HG02678 (cell line): ENCODE results near the gene SLC2A9.
A peak's percentile ranks its signal among the peaks of the same experiment; 100 is the strongest.

Experiments used
- ATAC-seq: cut with Tn5 transposase; IDR thresholded peaks from one replicate; pipeline ENCODE4 v1.9.1; 2021; ENCODE audit warnings: mild to moderate bottlenecking, moderate library complexity; ENCODE audit not compliant: unreplicated experiment

The SLC2A9 gene

DNA sequence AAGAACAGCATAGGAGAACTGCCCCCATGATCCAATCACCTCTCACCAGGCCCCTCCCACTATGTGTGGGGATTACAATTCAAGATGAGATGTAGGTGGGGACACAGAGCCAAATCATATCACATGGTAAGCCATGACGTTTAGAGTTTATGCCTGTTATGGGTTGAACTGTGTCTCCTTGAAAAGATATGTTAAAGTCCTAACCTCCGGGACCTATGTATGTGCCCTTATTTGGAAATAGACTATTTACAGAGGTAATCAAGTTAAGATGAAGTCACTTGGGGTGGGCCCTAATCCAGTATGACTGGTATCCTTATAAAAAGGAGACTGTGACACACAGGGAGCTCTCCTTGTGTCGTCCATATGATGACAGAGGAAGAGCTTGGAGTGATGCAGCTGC lies 25.2 kb upstream of the SLC2A9 start:
- ATAC-seq = no peak

DNA sequence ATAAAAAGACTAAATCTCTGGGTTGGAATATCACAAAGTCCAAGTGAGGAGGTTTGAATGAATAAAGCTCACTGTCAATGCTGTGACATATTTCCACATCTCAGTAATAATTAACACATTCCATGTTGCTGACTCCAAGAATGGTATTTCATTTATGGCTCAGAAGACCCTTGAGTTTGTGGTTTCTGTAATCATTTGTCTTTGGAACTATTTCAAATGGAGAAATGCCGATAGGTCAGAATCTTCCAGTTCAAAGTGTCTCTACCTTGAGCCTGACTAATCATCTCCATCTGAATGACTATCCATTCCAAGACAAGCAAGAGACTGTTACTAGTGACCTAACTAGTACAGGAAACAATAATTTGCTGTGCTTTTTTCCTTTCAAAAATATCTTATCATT lies 24.2 kb upstream of the SLC2A9 start:
- no peak for ATAC-seq

DNA sequence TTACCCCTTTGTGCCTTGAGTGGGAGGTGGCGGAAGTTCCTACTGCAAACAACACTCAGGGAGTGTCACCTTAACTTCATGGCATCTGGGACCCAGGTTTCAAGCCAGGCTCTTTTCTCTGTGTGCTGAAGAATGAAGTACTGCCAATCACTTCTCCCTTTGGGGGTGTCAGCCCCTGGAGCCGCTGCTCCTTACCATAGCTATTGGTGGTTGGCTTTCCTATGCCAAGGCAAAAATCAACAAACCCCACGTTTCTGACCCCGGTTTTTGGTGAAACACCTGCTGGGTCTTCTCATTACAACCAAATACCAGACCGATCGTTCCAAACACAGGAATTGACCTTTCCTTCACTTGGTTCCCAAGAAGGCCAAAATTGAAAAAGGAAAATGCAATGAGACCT lies 19.7 kb upstream of the SLC2A9 start:
- no peak for ATAC-seq

DNA sequence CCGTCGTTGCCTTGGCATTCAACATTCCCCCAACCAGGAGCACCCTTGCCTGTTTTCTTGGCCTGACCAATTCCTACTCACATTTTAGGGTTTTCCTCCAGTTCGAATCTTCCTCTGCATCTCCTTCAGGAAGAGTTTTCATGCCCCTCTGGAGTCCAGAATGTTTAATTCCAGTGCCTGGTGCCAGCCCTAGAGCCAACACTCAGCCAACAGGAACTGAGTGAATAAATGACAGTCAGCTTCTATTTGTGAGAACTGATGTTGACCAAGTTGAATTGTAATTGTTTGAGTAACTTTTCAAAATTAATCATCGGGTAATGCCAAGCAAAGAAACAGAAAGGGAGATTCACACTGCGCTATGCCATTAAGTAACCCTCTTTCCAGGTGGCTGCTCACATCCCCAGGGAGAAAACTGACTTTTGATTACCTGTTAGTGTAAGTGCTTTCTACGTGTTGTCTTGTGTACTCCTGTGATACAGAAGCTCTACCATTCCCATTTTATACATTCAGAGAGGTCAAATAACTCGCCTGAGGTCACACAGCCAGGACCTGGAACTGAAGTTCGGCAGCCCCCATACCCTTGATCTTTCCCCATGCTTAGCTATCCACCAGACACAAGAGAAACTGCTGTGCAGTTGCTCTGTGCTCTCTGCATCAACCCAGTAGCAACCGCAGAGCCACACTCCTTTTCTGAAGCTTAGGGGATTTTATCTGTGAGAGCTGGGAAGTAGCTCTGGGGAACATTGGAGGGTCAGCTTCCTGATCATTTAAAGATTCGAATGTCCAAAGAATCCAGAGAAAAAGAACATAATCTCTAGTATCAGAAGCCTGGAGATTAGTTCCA lies 19.0 kb upstream of the SLC2A9 start:
- ATAC-seq = no peak

DNA sequence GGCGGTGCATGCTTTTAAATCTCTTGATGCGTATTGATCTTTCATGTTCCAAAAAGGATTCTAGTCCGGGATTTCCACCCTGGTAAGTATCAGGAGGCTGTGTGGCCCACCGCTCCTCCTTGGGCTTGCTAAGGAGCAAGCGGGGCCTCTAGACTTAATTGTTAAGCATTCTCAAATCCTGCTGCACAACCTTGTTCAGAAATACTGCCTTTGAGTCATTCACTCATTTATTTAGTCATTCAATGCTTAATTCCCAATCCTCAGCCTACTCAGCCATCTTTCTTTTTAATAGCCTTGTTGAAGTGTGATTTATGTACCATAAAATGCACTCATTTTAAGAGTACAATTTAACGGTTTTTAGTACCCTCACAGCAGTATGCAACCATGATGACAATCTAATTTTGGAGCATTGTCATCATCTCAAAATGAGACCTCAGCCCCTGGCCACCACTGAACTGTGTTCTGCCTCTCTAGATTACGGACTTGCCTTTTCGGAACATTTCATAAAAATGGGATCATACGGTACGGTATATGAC lies 15.6 kb upstream of the SLC2A9 start:
- no peak for ATAC-seq

DNA sequence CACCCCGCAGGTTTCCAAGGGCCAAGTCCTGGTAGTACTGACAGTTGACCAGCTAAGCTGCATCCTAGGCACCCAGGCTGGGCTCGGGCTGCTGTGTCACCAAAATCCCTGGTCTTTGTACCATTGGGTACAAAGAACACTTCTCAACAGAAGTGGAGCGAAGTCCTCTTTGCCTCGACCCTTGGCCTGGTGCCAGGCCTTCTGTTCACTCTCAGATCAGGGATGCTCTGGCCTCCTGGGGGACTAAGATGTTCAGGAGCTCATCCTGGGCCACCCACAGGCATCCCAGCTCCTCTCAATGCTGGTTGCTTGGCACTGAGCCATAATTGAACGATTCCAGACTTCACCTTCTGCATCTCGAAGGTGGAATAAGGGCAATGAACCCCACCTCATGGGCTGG lies 13.8 kb upstream of the SLC2A9 start:
- no peak for ATAC-seq

DNA sequence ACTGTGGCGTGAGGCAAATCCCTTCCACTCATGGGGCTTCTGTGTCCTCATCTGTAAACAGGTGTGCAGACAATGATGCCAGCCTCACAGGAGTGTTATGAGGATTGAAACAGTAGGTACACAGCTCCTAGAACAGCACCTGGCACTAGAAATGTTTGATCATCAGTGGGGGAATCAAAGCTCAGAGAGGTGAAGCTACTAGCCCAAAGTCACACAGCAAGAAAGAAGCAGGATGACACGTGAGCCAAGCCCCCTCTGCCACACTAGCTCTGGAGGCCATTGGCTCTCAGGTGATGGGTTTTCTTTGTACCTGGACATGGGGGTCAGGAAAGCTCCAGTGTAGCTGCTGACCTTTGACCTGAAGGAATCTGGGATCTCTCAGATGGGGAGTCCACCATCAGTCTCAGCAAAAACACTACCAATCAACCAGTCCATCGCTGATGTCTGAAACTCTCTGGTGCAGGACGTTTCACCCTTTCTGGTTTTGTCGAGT lies 13.4 kb upstream of the SLC2A9 start:
- ATAC-seq = no peak

DNA sequence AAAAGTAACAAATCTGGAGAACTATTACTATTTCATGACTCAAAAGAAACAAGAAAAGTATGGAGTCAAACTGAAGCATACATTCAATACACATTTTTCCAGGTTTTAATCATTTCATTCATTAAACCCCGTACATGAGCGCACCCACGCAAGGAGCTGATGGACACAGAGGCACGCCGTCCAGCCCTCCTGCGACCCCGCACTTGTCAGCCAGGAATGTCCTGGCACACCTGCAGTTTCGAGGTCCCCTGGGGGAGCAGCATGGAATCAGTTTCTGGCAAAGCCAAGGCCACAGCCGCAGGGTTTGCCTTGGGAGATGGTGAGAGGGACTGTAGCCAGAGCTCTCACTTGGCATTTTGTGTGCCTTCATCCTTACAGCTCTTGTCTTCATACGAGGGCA lies 12.8 kb upstream of the SLC2A9 start:
- no peak for ATAC-seq

DNA sequence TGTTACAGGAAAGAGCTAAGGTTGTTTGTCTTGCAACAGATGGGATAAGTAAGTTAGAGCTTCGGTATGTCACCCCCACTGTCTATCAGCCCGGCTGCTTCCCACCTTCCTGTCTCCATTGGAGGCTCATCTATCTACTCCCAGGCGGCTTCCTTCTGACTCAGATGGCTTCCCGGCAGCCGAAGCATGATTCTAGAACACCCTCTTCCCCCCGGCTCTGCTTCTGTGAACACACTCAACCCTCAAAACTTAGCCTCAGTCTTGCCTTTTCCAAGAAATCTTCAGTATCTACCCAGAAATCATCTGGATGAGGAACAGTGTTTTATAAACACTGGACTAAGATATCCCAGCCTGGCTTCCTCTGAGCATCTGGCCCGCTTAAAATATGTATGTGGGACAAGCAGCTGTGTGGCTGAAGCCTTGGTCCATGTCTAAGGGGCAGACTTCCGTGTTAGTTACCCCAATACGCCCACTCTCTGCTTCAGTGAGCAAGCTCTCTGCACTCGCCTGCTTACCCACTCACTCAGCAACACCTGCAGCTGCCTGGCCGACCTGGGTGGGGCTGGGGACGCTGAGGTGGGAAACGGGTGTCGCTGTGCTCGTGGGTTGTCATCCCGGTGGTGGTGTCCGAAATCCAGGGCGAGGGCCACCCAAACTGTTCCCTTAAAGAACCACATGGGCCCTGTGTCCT lies 12.0 kb upstream of the SLC2A9 start:
- peak; percentile 76 for ATAC-seq

DNA sequence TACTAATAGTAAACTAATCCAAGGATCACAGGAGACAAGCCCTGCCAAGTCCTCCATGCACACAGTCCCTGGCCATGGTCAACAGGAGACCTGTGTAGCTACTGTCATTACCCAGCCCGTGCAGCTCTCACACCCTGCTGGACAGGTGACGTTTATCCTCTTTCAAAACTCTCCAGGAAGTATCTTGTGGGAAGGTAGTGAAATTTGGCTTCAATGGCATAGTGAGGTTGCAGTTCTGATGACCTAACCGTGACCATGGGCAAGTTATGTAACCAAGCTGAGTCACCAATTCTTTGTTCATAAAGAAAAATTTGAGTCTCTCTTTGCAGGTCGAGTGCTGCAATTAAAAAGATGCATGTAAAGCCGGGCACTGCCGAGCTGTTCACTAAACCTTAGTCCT lies 11.3 kb upstream of the SLC2A9 start:
- ATAC-seq = no peak

DNA sequence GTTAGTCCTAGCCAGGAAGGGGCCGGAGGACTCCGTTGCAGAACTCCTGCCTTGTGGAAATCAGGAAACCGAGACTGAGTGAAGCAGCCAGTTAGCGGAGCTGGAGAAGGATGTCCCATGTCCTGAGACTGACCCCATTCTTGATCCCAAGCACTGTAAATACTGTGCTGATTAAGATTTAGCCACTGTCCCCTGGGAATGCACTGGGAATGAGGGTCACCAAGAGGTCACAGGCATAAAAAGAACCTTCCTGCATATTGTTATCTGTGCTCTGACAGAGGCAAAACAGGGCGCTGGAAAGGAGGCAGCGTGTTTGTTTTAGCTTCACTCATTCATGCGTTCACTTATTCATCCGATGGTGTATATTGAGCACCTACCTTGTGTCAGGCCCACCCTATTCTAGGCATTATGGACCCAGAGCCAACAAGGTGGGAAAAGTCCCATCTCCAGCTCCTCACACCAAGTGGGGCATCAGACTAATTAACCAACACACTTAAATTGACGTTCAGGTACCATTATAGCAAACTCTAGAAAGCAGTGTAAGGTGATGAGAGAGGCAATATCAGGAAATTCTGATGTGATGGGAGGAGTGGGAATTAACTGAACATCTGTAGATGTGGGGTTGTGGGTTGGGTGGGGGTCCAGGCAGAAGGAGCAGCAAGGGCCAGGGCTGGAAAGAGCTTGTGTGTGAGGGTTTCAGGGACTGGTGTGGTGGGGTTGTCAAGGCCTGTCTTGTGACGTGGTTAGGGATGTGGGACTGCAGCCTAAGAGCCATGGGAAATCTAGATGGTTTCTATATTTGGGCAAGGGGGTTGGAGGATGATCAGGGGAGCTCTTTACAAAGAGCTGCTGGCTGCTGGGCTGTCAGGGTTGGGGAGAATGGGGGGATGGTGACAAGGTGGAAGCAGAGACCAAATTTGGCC lies 10.6 kb upstream of the SLC2A9 start:
- no peak for ATAC-seq

DNA sequence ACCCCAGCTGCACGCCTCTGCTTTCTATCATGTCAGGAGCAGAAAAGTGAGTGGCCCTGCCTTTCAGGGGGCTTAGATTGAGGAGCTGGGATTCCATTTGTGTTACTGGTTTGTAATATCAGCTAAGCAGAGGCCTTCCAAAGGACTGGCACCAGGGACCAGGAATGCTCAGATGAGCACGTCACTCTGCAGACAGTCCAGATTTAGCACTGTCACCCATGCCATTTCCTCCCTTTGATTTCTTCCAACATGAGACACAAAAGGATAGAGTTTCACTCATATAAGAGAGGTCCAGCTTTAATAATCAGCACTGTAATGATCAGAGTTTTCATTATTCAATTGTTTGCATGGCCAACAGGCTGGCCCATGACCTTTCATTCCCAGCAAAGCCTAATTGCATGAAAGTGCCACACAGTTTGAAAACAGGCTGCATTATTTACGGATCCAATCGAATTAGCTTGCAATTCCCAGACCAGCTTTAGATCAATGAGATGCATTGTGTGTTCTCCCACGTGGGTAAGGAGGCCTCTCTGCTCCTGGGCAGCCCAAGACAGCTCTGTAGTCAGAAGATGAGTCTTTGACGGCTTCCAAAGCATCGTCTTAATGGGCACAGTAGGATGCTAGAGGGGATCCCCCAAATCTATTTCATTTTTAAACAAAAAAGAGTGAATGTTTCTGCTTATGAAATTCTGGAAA lies 9.8 kb upstream of the SLC2A9 start:
- ATAC-seq = no peak

DNA sequence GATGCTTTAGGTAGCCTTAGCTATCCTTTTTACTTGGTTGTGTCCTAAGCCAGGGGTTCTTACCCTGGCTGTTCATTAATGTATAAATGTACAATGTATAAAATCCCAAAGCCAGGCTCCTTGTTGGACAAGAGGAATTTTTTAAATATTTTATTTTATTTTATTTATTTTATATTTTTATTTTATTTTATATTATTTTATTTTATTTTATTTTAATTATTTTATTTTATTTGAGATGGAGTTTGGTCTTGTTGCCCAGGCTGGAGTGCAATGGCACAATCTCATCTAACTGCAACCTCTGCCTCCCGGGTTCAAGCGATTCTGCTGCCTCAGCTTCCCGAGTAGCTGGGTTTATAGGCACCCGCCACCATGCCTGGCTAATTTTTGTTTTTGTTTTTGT lies 8.1 kb upstream of the SLC2A9 start:
- ATAC-seq = no peak

DNA sequence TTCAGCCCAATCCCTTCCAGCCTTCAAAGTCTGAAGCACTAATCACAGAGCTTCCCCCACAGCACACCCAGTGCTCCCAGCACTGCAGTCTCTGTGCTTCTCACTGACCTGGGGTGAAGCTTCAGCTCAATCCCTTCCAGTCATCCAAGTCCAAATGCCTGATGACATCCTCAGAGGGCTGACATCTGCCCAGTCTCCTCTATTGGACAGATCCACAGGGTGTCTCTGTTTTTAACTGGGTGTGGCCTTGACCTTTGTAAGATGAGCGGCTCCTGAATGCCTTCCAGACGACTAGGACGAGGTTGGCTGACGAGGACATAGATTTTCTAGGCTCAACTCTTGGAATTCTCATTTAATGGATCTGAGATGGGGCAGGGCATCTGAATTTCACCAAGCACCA lies 7.6 kb upstream of the SLC2A9 start:
- no peak for ATAC-seq

DNA sequence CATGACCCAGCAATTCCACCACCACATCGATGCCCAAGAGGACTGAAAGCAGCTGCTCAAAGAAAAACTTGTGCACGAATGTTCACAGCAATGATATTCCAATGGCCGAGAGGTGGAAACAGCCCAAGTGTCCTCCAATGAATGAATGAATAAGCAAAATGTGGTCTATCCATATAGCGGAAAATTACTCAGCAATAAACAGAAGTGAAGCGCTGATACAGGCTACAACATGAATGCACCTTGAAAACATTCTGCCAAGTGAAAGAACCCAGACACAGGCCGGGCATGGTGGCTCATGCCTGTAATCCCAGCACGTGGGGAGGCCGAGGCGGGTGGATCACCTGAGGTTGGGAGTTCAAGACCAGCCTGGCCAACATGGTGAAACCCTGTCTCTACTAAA lies 5.2 kb upstream of the SLC2A9 start:
- no peak for ATAC-seq

DNA sequence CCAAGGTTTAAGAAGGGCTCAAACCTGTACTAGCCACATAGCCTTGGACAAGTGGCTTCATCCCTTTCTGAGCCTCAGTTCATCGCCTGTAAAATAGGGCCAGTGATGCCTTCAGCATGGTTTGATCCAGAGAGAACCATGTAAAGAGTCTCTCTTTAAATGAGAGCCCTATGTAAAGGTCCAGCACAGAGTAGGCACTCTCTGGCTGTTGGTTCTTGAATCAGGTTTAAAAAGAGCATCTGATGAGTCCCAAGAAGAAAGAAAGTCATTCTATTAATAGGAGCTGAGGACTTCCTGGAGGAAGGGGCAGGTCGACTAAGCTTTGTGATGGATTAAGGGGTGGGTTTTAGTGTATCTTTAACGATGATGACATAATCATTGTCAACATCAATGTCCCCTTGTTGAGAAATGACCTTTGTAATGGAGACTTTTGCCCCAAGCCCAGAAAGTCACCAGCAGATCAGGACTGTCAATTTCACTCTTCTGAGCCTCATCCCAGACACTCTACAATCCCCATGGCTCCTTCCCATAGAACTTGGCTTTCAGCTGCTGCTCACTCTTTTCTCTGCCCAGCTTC lies 4.0 kb upstream of the SLC2A9 start:
- no peak for ATAC-seq

DNA sequence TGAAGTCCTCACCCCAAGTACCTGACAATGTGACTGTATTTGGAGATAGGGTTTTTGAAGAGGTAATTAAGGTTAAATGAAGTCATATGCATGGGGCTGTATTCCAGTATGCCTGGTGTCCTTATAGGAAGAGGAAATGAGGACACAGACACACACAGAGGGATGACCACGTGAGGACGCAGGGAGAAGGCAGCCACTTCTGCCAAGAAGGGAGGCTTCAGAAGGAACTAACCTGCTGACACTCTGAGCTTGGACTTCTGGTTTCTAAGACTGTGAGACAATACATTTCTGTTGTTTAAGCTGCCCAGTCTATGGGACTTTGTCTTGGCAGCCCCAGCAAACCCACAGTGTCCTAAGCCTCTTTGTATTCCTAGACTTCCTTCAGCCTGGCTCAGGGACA lies 3.0 kb upstream of the SLC2A9 start:
- ATAC-seq = no peak

DNA sequence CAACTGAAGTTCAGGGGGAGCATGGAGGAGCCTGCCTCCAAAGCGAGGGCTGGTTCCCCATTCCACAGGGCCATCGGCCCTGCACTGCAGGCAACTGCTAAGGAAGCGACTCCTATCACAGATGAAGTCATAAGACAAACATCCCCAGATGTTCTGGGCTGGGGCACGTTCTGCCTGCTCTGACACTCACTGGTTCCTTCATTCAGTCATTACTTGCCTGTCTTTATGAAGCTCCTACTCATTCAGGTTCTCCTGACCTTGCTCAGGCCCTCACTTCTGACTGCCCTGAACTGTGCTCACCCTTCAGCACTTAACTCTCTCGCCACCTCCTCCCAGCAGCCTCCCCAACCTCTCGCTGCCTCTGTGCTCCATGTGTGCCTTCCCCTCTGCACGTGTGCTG lies 2.5 kb upstream of the SLC2A9 start:
- ATAC-seq = no peak

DNA sequence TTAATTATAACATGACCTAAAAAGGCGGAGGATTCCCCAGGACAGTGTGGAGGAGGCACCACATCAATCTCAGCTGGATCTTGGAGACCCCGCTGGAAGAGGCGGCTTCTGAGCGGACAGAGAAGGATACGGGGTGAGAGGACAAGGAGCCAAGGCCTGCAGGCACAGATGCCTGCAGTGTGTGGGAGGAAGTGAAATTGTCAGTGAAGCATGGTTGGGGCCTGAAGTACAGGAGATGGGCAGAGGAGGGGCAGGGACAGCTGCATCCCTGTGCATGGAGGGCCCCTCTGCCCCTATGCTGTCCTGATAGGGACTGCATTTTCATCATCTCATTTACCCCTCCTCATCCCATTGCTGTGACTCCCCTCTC lies 1.7 kb upstream of the SLC2A9 start:
- ATAC-seq = peak; percentile 26

DNA sequence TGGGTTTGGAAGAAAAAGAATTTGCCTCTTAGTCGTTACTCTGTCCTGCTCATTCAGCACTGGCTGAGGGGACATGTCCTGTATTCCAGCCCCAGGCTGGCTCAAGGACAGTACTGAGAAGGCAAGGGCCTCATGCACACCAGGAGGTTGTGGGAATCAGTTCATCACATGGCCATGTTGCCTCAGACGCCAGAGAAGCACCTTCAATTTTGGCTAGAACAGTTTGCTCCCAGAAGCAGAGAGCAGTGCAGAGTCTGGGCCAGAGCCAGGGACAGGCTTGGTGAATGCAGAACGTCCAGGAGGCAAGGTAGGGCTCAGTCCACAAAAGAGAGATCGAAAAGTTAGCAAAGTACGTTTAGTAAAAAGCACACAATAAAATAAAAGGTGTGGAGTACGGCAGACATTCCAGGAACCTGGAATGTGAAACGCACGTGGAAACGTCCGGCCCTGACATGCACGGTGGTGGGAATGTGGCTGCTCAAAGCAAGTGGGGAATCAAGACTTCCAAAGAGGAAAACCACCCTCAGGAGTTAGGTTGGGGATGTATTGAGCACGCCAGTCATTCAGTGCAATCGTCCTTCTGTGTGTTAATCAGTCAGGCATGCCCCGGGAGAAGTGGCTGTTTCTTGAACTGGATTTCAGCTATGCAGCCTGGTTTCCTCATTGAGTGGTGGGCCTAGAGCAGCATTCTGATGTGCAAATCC lies 1.2 kb upstream of the SLC2A9 start:
- ATAC-seq = no peak
